Omental fat pad (tissue), 4 donors: ENCODE data around the gene TAF6L. TPM values are rescaled to one million over a fixed set of nuclear protein-coding genes. Genes with fewer than 3 reads are reported as not detected.

Experiments
- ATAC-seq: fragments of 150-250 bp; one replicate; pipeline ENCODE4 v1.9.1; 2016; ENCODE audit warnings: mild to moderate bottlenecking, moderate library complexity; ENCODE audit not compliant: low FRiP score
- DNase-seq: peaks from one replicate; pipeline ENCODE4 v3.0.0-alpha.2; 2019; ENCODE audit warnings: low spot score
- small RNA-seq: library from RNA; depleted of rRNA; stranded (forward); fragments of <200 nt; gene quantifications from one replicate; pipeline ENCODE3, GENCODE V24; 2016
- total RNA-seq, 4 donors: library from RNA; depleted of rRNA; stranded (reverse); fragments of >200 nt; gene quantifications; one replicate each; pipeline ENCODE4 v1.1.0, GENCODE V29; 2016
- TF ChIP-seq, protein P1 (sequence below), 3 donors: fragments of 450-650 bp; IDR thresholded peaks; one replicate each; pipeline ENCODE4 v1.5.1; 2016 to 2017; ENCODE audit warnings: antibody characterized with exemption in 3 of 3, mild to moderate bottlenecking in 3 of 3, moderate library complexity in 2 of 3

Gene TAF6L
- total RNA-seq, 4 donors from 2014 or later: 11.7 to 20.3 (median 14.9) TPM

DNA sequence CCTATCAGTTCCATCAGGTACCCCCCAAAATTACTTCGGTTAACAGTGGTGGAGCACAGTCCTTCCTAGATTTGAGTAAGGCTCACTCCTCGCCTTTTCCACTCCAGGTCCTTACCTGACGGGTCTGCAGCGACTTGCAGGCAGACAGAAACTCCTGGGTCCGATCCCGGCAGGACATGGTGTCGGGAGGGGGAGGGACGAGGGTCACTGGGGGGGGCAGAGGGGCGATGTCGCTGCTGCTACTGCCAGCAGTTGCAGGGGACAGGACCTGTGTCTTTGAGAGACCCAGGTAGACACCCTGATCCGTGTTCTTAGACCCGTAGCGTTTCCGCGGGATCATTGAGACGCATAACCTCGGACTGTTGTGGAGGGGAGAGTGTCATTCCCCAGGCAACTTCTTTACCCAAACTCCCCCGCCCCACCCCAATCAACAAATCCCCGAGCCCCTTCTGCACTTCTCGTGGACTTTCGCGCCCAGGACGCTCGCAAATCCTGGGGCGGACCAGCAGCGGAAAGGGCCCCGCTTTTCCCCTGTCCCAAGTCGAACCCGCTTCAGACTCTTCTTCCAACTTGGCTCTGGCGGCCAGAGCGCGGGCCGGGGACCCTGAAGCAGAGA lies 59.8 kb downstream of the TAF6L start:
- ATAC-seq: peak; percentile 10
- no peak for DNase-seq
- TF ChIP-seq, protein P1, sequence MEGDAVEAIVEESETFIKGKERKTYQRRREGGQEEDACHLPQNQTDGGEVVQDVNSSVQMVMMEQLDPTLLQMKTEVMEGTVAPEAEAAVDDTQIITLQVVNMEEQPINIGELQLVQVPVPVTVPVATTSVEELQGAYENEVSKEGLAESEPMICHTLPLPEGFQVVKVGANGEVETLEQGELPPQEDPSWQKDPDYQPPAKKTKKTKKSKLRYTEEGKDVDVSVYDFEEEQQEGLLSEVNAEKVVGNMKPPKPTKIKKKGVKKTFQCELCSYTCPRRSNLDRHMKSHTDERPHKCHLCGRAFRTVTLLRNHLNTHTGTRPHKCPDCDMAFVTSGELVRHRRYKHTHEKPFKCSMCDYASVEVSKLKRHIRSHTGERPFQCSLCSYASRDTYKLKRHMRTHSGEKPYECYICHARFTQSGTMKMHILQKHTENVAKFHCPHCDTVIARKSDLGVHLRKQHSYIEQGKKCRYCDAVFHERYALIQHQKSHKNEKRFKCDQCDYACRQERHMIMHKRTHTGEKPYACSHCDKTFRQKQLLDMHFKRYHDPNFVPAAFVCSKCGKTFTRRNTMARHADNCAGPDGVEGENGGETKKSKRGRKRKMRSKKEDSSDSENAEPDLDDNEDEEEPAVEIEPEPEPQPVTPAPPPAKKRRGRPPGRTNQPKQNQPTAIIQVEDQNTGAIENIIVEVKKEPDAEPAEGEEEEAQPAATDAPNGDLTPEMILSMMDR (IDR thresholded peaks at IDR 0.05): no peak

DNA sequence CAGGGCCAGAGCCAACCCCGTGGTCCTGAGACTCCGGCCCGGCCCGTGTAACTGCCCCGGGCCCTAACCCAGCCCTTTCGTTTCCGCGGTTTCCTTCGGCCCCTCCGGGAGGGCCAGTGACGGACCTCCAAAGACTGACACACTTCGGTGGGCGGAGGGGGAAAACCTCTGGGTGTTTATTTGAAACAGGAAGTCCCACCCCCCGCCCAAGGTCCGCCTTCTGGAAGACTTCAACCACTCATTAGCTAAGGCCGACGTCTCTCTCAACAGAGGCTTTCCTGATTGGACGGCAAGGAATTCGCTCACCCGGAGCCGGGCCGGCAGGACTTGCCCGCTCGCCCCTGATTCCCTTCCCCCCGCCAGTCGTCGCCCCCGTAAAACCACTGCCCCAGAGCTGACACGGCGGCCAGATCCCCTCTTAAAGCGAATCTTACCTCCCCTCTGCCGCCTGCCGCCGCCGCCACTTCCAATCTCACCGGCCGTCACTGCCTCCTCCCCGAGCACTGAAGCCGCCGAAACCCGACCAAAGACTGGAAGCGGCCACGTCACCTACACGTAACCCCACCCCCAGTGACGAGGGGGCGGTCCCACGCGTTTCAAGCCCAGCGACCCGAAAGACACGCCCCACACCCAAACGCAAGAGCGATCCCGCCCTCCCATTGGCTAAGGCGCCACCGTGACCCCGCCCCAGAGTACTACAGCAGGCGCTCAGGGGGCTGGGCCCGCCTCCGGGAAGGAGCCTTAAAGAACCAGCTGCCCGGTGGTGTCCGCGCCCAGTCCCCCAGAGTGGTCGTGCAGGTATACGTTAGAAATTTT lies 60.5 kb downstream of the TAF6L start, which contains the start of gene STX5:
TSS of gene STX5 (minus strand) at position 532 of the 816 bp plus-strand sequence. CDS start 808 bp downstream, outside the sequence.
- ATAC-seq: peak; percentile 96
- TF ChIP-seq, protein P1 (IDR thresholded peaks at IDR 0.05): no peak
- peak; percentile 98 for DNase-seq

DNA sequence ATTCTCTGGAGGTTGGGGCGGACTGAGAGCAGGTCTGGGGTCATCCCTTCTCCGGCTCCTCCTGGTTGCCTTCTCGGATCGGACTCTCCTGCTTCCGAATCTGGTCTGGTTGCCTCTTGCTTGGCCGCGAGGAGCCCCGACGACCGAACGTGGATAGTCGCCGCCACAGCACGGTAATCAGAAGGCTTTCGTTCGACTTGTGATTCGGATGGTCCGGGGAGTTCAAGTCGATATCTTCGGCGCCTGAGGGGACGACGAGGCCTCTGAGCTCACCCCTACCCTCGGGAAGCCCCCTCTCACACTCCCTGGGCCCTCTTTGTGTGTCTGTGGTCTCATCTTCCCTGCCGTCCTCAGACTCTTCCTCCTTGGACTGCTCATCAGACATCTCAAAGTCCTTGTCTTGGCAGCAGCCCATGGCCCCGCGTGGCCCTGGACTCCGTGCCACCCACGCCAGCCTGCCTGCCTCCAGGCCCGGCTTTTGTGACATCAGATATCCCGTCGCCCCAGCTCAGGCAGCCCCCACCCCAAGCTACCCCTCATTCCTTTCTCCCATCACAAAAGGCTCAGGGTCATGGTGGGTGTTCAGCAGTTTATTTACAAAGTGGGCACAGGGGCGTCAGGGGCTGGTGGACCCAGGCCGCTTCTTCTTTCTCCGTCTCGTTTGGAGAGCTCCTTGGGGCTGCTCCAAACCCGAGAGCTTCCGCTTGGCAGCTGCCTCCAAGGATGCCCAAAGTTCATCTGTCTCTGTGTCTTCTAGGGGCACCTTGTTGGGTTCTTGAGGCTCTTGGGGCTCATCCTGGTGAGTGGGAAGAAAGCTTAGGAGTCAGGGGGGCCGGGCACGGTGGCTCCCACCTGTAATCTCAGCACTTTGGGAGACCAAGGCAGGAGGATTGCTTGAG lies 61.4 kb downstream of the TAF6L start, which contains the start of gene TEX54:
TSS of gene TEX54 (minus strand) at position 506 of the 899 bp plus-strand sequence.
- ATAC-seq: peak; percentile 13
- no peak for DNase-seq
- TF ChIP-seq, protein P1 (IDR thresholded peaks at IDR 0.05): no peak

DNA sequence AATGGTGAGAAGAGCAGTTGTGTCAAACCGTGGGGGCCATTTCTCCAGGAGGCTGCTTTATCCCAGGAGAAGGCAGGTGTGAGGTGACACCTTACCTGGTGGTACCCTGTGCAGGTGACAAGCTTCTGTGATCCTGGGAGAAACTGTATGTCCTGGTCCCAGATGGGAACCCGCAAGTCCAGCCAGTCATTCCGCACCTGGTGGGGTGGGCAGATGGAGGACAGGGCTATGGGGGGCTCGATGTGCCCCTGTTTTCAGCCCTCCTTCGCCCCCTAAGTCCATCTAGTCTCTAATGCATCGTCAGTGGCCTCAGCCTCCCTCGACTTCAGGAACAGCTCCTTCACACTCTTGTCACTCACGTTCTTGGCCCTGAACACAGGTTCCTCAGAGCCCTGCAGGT lies 64.1 kb downstream of the TAF6L start:
- ATAC-seq (no peak), DNase-seq (no peak)
- TF ChIP-seq, protein P1 (IDR thresholded peaks at IDR 0.05): no peak

Small RNA genes lying within 50 kb of the gene (small RNA-seq; reads per million reads assigned to genes)
- gene MIR6514: not detected
- not detected for gene RNU6-118P

Other genes with a start within 250 kb of the TAF6L start
- gene AHNAK, start 224.6 kb upstream of the TAF6L start, total RNA-seq: 1,000 to 10,000 TPM in 3 of 4 donors, 100 to 1,000 TPM in 1; 874 to 1,336 (median 1,047) TPM
- gene EEF1G, start 197.5 kb upstream of the TAF6L start, total RNA-seq: 1,000 to 10,000 TPM; 1,194 to 1,561 (median 1,267) TPM
- gene TUT1, start 179.9 kb upstream of the TAF6L start, total RNA-seq: 10 to 100 TPM in 3 of 4 donors, 1 to 10 TPM in 1; 7.9 to 11.0 (median 10.5) TPM
- gene MTA2, start 169.5 kb upstream of the TAF6L start, total RNA-seq: 100 to 1,000 TPM in 2 of 4 donors, 10 to 100 TPM in 2; 77.1 to 172 (median 89.6) TPM
- 10 to 100 TPM; 40.7 to 68.6 (median 52.0) TPM for gene EML3, start 158.6 kb upstream of the TAF6L start, total RNA-seq
- 10 to 100 TPM in 3 of 4 donors, 1 to 10 TPM in 1; 7.9 to 12.7 (median 11.4) TPM for gene ROM1, start 158.1 kb upstream of the TAF6L start, total RNA-seq
- 10 to 100 TPM; 18.8 to 40.7 (median 23.2) TPM for gene B3GAT3, start 149.4 kb upstream of the TAF6L start, total RNA-seq
- gene GANAB, start 124.8 kb upstream of the TAF6L start, total RNA-seq: 100 to 1,000 TPM; 108 to 166 (median 128) TPM
- 10 to 100 TPM; 11.9 to 27.7 (median 17.2) TPM for gene INTS5, start 118.1 kb upstream of the TAF6L start, total RNA-seq
- 10 to 100 TPM; 18.3 to 42.9 (median 33.3) TPM for gene C11orf98, start 106.2 kb upstream of the TAF6L start, total RNA-seq
- gene CSKMT, start 106.1 kb upstream of the TAF6L start, total RNA-seq: 10 to 100 TPM in 1 of 4 donors, 1 to 10 TPM in 3; 2.8 to 18.4 (median 7.0) TPM
- gene UQCC3, start 99.7 kb upstream of the TAF6L start, total RNA-seq: 1 to 10 TPM; 7.3 to 9.9 (median 8.2) TPM
- gene LBHD1, start 99.1 kb upstream of the TAF6L start, total RNA-seq: 1 to 10 TPM; 3.0 to 6.8 (median 5.7) TPM
- 100 to 1,000 TPM; 135 to 196 (median 167) TPM for gene UBXN1, start 92.3 kb upstream of the TAF6L start, total RNA-seq
- gene LRRN4CL, start 81.9 kb upstream of the TAF6L start, total RNA-seq: 10 to 100 TPM; 30.9 to 49.3 (median 44.5) TPM
- gene BSCL2, start 64.0 kb upstream of the TAF6L start, total RNA-seq: 10 to 100 TPM; 37.1 to 51.2 (median 48.2) TPM
- not detected for gene GNG3, start 63.7 kb upstream of the TAF6L start, total RNA-seq
- 10 to 100 TPM; 10.7 to 42.6 (median 25.2) TPM for gene HNRNPUL2, start 43.9 kb upstream of the TAF6L start, total RNA-seq
- 10 to 100 TPM; 13.8 to 24.4 (median 19.0) TPM for gene TTC9C, start 42.9 kb upstream of the TAF6L start, total RNA-seq
- 1 to 10 TPM; 5.3 to 7.3 (median 5.8) TPM for gene ZBTB3, start 17.2 kb upstream of the TAF6L start, total RNA-seq
- gene POLR2G, start 9.8 kb upstream of the TAF6L start, total RNA-seq: 10 to 100 TPM; 37.9 to 57.9 (median 50.5) TPM
- 10 to 100 TPM; 36.4 to 69.7 (median 57.1) TPM for gene TMEM179B, start 16.0 kb downstream of the TAF6L start, total RNA-seq
- gene TMEM223, start 20.6 kb downstream of the TAF6L start, total RNA-seq: 10 to 100 TPM; 20.8 to 45.1 (median 30.3) TPM
- gene NXF1, start 34.0 kb downstream of the TAF6L start, total RNA-seq: 100 to 1,000 TPM in 1 of 4 donors, 10 to 100 TPM in 3; 51.9 to 101 (median 78.3) TPM
- gene STX5, start 60.7 kb downstream of the TAF6L start, total RNA-seq: 10 to 100 TPM; 32.2 to 43.1 (median 37.4) TPM
- gene TEX54, start 61.4 kb downstream of the TAF6L start, total RNA-seq: not detected
- gene WDR74, start 68.2 kb downstream of the TAF6L start, total RNA-seq: 100 to 1,000 TPM in 1 of 4 donors, 10 to 100 TPM in 3; 32.3 to 138 (median 40.8) TPM
- gene SLC3A2, start 109.5 kb downstream of the TAF6L start, total RNA-seq: 100 to 1,000 TPM; 110 to 239 (median 191) TPM
- gene CHRM1, start 150.0 kb downstream of the TAF6L start, total RNA-seq: not detected
- gene SLC22A6, start 213.6 kb downstream of the TAF6L start, total RNA-seq: not detected
- gene SLC22A8, start 244.4 kb downstream of the TAF6L start, total RNA-seq: not detected